SHP77 (cell line): Measurements from ENCODE around the gene TMEM38B.
"Not testable (repeated sequence)": the region's sequence is repeated elsewhere in the genome, so short reads cannot be mapped to it uniquely, and the experiment has no call there.

Experiments used
- DNase-seq, 2 experiments: peaks; one replicate each; lab custom pipeline; 2025; lab: John Stamatoyannopoulos, UW

The TMEM38B gene

DNA sequence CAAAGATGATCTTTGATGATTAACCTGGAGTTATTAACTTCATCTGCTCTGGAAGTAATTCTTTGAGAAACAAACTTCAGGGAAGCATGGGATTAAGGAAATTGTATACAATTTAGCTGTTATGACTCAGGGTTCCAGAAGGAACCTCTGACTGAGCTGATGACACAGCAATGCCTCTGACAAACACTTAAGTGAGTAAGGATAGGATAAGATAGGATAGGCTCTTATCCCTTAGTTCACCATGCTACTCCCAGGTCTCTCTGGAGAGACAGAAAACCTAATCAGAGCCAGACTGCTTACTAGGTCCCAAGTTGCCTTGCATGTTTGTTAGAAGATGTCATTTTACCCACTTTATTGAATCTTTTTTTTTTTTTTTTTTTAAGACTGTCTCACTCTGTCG is 12.6 kb upstream of the TMEM38B start:
- no peak for DNase-seq

DNA sequence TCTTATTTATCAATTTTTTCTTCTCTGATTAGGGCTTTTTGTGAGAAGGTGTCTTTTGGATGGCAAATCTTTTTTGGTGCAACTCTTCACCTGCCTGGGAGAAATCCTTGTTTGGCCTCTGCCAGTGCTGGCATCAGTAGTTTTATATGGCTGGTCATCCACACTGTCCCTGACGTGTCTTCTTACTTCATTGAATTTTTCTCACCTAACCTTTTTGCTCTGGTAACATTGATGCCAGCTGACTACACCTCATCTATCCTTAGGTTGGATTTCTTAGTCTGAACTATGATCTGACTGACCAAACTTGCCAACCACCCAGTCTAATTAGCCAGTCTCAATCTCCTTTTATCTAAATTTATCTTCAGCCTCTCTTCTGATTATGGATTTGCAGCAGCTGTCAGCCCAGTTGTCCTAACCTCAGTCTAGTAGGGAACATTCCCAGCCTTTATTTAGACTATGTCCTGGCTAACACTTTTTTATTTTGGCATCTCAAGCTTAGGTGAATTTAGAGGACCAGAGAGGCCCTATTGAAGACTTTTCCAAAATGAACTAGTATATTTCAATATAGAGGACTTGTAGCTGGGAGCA is 10.6 kb upstream of the TMEM38B start:
- no peak for DNase-seq

DNA sequence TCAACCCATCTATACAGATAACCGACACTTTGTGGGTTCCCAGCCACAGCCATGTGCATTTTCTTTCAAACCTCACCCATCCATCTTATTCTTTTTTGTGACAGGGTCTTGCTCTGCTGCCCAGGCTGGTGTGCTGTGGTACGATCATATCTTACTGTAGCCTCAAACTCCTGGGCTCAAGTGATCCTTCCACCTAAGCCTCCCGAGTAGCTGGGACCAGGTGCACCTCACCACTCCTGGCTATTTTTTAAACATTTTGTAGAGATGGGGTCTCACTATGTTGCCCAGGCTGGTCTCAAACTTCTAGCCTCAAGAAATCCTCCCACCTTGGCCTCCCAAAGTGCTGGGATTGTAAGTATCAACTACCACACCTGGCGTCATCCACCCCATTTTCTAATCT is 7.4 kb upstream of the TMEM38B start:
- DNase-seq, result no peak

GRCh38 chr9:105690742-105691141 is 3.6 kb upstream of the TMEM38B start:
- DNase-seq, result no peak

DNA sequence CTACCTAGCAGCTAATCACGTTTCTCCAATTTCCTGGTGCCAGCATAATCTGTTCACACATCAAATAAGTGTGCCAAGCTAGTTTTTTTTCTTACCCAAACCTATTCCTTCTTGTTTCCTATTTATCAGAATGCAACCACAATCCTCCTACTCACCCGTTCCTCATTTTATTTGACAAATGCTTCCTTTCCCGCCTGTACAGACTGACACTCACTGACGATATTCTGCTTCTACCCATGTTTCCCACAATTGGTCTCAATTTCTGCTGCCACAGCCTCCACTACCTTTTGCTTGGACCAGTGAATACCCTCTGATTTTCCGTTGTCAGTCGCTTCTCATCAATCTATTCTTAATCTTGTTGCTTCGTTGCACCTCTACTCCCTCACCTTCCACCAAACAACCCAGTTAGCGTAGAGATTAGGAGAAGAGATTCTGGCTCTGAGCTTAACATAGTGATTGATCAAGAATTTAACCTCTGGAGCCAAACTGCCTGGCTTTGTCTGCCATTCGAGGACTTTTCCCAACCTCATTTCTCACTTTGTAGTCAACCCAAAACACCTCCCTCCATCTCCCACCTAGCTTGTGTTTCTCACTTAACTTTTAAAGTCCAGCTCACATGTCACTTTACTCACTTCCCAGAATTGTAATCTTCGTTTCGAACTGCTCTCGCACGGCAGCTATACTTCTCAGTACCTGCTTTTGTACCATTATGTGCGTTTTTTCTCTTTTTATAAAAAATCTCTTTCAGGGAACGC is 729 bp upstream of the TMEM38B start:
- DNase-seq, result no peak

DNA sequence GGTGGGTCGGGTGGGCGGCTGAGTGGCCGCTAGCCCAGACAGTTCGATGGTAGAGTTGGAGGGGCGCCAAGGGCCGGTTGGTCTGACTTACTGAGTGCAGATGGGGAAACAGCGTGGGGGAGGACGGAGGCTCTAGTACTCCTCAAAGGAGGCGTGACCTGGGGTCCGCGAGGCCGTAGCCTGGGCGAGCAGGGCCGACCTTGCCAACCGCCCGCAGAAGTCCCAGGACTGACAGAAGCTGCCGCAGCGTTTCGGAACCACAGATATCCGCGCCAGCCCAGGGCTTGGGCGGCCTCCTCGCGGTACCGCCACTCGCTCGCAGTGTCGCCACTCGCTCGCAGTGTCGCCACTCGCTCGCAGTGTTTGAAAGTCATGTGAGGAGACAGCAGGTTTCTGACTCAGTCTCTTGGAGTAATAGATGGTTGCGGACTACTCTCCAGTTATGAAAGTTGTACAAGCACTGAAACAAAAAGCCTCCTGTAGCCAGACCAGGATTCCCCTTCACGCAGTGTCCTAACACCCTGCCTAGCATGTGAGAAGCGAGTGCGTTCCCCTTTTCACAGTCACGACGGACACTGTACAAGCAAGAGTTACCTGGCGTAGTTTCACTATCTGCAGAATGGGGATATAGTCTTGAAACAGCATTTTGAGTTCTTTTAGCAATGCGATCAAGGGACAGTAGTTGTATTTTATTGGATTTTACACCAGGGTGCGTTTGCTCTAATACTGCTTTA is 674 bp downstream of the TMEM38B start:
- DNase-seq, result peak in 1 of 2 experiments; percentile 52

GRCh38 chr9:105696219-105696793 is 2.0 kb downstream of the TMEM38B start:
- no peak for DNase-seq

- no peak for DNase-seq
These were observed 3.5 kb downstream of the TMEM38B start for GRCh38 chr9:105697871-105698270.

- no peak for DNase-seq
These were observed 4.1 kb downstream of the TMEM38B start for GRCh38 chr9:105698348-105698870.

- DNase-seq, result no peak
These were observed 6.3 kb downstream of the TMEM38B start for GRCh38 chr9:105700668-105701067.

DNA sequence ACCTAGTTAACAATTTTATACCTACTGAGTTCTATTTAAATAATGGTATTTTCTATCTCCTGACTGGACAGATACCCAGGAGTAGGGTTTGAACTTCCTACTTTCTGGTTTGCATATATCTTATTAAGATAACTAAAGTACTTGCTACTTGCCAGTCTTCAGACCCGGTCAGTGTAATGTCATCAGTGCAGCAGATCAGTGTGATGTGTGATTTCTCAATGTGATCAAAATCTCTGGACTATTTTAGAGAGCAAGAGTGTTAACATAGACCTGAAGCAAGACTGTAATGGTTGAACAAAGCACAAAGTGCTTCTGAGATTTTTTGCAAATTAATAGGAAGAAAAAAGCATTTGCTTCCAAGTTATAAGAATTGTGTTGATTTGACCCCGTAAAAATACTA is 6.8 kb downstream of the TMEM38B start:
- DNase-seq, result no peak

GRCh38 chr9:105702207-105702606 is 7.9 kb downstream of the TMEM38B start:
- no peak for DNase-seq

DNA sequence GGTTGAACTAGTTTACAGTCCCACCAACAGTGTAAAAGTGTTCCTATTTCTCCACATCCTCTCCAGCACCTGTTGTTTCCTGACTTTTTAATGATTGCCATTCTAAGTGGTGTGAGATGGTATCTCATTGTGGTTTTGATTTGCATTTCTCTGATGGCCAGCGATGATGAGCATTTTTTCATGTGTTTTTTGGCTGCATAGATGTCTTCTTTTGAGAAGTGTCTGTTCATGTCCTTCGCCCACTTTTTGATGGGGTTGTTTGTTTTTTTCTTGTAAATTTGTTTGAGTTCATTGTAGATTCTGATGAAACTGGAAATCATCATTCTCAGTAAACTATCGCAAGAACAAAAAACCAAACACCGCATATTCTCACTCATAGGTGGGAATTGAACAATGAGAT is 9.3 kb downstream of the TMEM38B start:
- DNase-seq, result not testable (repeated sequence)

GRCh38 chr9:105706156-105706555 is 11.8 kb downstream of the TMEM38B start:
- no peak for DNase-seq

DNA sequence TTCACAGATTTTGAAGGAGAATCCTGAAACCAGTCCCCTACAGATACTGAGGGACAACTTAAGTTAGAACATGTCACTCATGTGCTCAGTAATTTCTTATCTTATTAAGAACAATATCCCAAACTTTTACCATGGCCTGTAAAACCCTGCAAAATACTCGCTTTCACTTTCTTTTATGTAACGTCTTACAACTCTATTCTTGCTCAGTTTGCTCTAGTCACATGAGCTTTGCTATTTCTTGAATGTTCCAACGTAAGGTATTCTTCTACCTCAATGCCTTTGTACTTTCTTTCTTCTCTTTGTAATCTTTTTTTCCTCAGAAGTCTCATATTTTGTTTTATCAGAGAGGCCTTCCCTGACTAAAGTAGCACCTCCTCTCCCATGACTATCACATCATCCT is 14.1 kb downstream of the TMEM38B start:
- no peak for DNase-seq

DNA sequence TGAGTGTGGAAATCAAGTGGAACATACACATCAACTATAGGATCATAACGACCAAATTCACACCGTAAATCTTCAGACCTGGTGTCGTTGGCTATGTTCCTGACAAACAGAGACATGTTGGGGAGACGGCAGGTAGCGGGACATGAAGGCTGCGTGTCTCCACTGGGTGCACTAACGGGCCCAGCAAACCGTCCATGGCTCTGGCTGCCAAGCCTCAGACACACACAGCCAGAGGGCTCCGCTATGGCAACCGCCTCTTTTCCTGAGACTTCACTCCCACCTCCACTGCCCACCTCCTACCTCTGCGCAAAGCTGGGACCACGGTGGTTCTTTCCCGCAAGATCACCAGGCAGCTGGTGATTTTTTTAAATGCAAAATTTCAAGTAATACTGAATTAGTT is 16.3 kb downstream of the TMEM38B start:
- DNase-seq, result no peak

DNA sequence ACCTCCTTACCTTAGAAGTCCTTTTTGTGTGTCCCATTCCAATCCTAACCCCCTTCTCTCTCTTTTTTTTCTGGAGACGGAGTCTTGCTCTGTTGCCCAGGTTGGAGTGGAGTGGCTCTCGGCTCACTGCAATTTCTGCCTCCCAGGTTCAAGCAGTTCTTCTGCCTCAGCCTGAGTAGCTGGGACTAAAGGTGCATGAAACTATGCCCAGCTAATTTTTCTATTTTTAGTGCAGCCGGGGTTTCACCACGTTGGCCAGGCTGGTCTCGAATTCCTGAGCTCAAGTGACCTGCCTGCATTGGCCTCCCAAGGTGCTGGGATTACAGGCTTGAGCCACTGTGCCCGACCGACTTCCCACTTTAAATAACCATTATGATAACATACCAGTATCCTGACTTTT is 17.5 kb downstream of the TMEM38B start:
- no peak for DNase-seq

GRCh38 chr9:105712297-105712696 is 18.0 kb downstream of the TMEM38B start:
- no peak for DNase-seq

GRCh38 chr9:105712773-105713172 is 18.4 kb downstream of the TMEM38B start:
- DNase-seq, result no peak

- DNase-seq, result no peak
These were observed 19.1 kb downstream of the TMEM38B start for GRCh38 chr9:105713260-105714019.

DNA sequence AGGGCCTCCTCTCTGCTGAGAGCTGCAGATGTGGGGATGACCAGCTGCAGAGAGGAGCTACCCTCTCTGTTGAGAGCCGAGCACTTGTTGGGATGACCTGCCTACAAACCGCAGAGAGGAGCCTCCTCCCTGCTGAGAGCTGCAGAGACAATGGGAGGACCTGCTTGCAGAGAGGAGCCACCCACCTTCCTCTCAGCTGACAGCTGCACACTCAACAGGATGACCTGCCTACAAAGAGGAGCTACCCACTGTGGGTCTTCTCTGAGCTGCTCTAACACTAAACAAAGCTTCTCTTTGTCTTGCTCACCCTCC is 19.6 kb downstream of the TMEM38B start:
- DNase-seq, result no peak

DNA sequence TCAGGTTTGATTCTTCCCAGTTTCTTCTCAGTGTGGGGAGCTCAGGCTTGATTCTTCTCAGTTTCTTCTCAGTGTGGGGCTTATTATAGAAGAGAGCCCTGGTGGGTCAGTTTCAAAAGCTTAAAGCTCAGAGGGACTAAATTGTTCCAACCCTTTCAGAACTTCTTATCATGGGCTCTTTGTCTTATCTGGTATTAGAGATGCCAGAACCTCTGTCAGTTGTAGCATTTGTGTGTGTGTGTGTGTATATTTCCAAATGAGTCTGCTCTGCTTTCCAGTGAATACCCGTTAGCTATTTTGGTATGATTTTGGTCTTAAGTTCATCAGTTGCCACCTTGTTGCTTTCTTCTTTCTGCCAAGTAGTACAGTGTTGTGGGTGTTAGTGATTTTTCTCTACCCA is 21.8 kb downstream of the TMEM38B start:
- no peak for DNase-seq
